Breast epithelium (tissue), 3 donors: ENCODE data around the gene NXN.

Experiments
- CTCF ChIP-seq, 3 donors: fragments of 450-650 bp; IDR thresholded peaks; one replicate each; pipeline ENCODE4 v1.5.1; 2016 to 2017; ENCODE audit warnings: antibody characterized with exemption in 3 of 3, mild to moderate bottlenecking in 3 of 3, moderate library complexity in 3 of 3
- POLR2A ChIP-seq: fragments of 450-650 bp; IDR thresholded peaks from one replicate; pipeline ENCODE4 v1.6.1; 2016; ENCODE audit warnings: antibody characterized with exemption, mild to moderate bottlenecking, moderate library complexity

DNA sequence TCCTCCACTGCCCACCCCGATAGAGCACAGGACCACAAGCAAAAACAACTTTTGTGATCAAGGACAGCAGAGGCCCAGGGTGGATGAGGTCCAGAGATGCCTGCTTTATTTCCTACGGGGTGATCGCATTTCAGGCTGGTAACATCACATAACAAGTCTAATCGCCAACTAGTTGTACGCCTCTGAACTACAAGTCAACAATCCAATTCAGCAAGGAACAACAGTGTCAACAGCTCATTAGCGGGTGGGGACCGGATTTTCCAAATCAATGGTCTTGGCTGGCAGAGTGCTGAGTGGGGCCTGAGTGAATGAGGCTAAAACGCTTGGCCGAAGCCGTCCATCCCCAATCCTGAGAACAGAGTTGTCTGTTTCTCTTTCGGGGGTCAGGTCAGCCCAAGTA lies 180.3 kb downstream of the NXN start:
- TF ChIP-seq CTCF (IDR thresholded peaks at IDR 0.05) (no peak), POLR2A (no peak)
